KMS-11 (cell line): ENCODE data around the gene ZBTB45.

Experiments used
- H2AFZ ChIP-seq: fragments of 200-600 bp; sonication (generic); 2 replicates; pipeline ENCODE4 v1.6.1; 2016; ENCODE audit warnings: antibody characterized with exemption, mixed run types, low read depth
- H3K27ac ChIP-seq: fragments of 200-600 bp; sonication (generic); 2 replicates; pipeline ENCODE4 v1.6.1; 2016; ENCODE audit warnings: mild to moderate bottlenecking, mixed run types
- H3K27me3 ChIP-seq: fragments of 200-600 bp; sonication (generic); 2 replicates; pipeline ENCODE4 v1.6.1; 2017; ENCODE audit warnings: mild to moderate bottlenecking, low read depth, mixed run types, moderate library complexity; ENCODE audit not compliant: insufficient read depth
- H3K36me3 ChIP-seq: fragments of 200-600 bp; sonication (generic); 2 replicates; pipeline ENCODE4 v1.6.1; 2017; ENCODE audit warnings: mild to moderate bottlenecking, mixed run types; ENCODE audit not compliant: insufficient read depth
- H3K4me1 ChIP-seq: fragments of 200-600 bp; sonication (generic); 2 replicates; pipeline ENCODE4 v1.6.1; 2016; ENCODE audit warnings: mild to moderate bottlenecking, low read depth, mixed run types; ENCODE audit not compliant: poor library complexity, severe bottlenecking
- H3K4me2 ChIP-seq: fragments of 200-600 bp; sonication (generic); 2 replicates; pipeline ENCODE4 v1.7.0; 2016; ENCODE audit warnings: mild to moderate bottlenecking, mixed run types
- H3K4me3 ChIP-seq: fragments of 200-600 bp; sonication (generic); IDR thresholded peaks from 2 replicates; pipeline ENCODE4 v1.6.1; 2017; ENCODE audit warnings: low read depth, low read length, mixed read lengths; ENCODE audit not compliant: insufficient read depth
- H3K79me2 ChIP-seq: fragments of 200-600 bp; sonication (generic); 2 replicates; pipeline ENCODE4 v1.6.1; 2016; ENCODE audit warnings: low read depth, mixed run types; ENCODE audit not compliant: insufficient read depth
- H3K9ac ChIP-seq: fragments of 200-600 bp; sonication (generic); 2 replicates; pipeline ENCODE4 v1.6.1; 2016; ENCODE audit warnings: mild to moderate bottlenecking, mixed run types
- H4K20me1 ChIP-seq: fragments of 200-600 bp; sonication (generic); 2 replicates; pipeline ENCODE4 v1.6.1; 2016; ENCODE audit warnings: mild to moderate bottlenecking, mixed run types; ENCODE audit not compliant: insufficient read depth
- TF ChIP-seq, protein P1 (sequence below): fragments of 200-600 bp; sonication (generic); conservative IDR thresholded peaks from 2 replicates; pipeline ENCODE4 v1.6.1; 2017; ENCODE audit warnings: low read depth, mild to moderate bottlenecking, antibody characterized with exemption, low read length, moderate library complexity, mixed read lengths

ZBTB45 gene

DNA sequence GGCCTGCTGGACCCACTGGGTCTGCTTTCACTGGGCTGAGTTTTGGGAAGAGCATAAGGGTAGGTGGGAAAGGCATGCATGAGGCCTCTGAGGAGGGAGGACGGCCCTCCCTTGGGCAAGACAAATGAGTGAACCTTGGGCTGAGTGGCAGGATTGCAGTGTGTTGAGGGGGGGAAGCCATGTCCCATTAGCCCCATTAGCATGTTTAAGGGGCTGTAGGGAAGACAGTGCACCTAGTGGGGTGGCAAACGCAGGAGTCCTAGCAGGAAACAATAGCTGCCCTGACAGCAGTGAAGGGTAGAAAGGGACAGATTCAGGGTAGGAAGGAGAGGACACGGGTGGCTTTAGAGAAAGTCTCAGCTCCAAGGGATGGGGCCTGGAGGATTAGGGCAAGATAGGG is 3.1 kb upstream of the ZBTB45 start:
- Histone ChIP-seq H2AFZ (no peak overlapping the region), H3K79me2 (peaks cover 9% of the 10 kb centered on the region; the same call in 1 of the 2 replicates), H3K36me3 (no peaks in the 10 kb centered on the region), H4K20me1 (no peaks in the 10 kb centered on the region), H3K27ac (no peak overlapping the region), H3K27me3 (no peaks in the 10 kb centered on the region), H3K4me2 (no peak overlapping the region), H3K4me1 (peaks cover 10% of the 10 kb centered on the region), H3K9ac (no peak overlapping the region), H3K4me3 (no peak overlapping the region)
- TF ChIP-seq, protein P1, sequence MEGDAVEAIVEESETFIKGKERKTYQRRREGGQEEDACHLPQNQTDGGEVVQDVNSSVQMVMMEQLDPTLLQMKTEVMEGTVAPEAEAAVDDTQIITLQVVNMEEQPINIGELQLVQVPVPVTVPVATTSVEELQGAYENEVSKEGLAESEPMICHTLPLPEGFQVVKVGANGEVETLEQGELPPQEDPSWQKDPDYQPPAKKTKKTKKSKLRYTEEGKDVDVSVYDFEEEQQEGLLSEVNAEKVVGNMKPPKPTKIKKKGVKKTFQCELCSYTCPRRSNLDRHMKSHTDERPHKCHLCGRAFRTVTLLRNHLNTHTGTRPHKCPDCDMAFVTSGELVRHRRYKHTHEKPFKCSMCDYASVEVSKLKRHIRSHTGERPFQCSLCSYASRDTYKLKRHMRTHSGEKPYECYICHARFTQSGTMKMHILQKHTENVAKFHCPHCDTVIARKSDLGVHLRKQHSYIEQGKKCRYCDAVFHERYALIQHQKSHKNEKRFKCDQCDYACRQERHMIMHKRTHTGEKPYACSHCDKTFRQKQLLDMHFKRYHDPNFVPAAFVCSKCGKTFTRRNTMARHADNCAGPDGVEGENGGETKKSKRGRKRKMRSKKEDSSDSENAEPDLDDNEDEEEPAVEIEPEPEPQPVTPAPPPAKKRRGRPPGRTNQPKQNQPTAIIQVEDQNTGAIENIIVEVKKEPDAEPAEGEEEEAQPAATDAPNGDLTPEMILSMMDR = no peak

DNA sequence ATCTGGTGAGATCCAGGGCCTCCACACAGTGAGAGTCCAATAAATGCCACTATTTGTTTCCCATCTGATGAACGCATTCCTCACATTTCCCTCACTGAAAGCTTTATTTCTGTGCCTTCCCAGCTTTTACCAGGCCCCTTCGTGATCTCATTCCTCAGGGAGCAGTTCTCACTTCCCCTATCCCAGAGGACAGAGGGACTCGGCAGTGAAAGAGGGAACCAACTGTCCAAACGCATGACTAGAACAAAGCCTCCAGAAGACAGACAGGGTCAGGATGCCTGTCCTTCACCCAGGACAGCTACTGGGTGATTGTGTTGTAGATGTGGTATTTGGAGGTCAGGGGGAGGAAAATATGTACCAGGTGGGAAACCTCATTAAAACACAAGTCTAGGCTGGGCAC is 2.0 kb upstream of the ZBTB45 start:
- Histone ChIP-seq H3K4me3 (no peak overlapping the region), H3K36me3 (no peaks in the 10 kb centered on the region), H4K20me1 (no peaks in the 10 kb centered on the region), H3K79me2 (peaks cover 14% of the 10 kb centered on the region; the same call in 1 of the 2 replicates), H3K4me2 (no peak overlapping the region), H3K27ac (no peak overlapping the region), H3K4me1 (peaks cover 10% of the 10 kb centered on the region), H2AFZ (no peak overlapping the region), H3K9ac (no peak overlapping the region), H3K27me3 (no peaks in the 10 kb centered on the region)
- TF ChIP-seq, protein P1 = no peak

DNA sequence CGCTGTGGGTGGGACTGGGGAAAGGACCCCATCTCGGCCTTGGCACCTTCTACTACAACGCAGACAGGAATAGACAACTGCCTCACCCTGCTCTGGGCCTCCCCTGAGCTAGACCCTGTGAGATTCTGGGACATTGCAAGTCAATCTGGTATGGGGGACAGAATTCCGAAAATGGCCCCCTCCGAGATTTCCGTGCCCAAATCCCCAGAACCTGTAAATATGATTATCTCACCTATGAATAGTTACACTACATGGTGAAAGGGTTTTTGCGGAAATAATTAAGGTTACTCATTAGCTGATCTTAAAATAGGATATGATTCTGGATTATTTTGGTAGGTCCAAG is 618 bp upstream of the ZBTB45 start:
- Histone ChIP-seq H3K4me2 (peak overlapping the region; percentile 62), H3K27me3 (no peaks in the 10 kb centered on the region), H3K79me2 (peaks cover 16% of the 10 kb centered on the region; the same call in 1 of the 2 replicates), H3K4me1 (peaks cover 17% of the 10 kb centered on the region), H3K27ac (peak overlapping the region; percentile 83), H4K20me1 (no peaks in the 10 kb centered on the region), H3K9ac (peak overlapping the region; percentile 90; the same call in 1 of the 2 replicates), H3K36me3 (no peaks in the 10 kb centered on the region), H3K4me3 (no peak overlapping the region), H2AFZ (peak overlapping the region; percentile 49)
- TF ChIP-seq, protein P1 = no peak

DNA sequence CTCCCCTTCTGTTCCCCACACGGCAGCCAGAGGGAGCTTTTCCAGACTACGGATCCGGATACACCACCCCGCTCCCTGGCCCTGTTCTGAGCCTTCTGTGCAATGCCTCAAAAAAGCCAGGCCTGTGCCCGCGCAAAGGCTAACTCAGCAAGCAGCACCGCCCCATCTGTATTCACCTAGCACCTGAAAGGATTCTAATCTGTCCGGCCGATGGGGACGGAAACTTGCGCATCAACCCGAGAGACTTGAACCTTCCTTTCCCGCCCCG is 589 bp downstream of the ZBTB45 start:
- H4K20me1 ChIP-seq = no peaks in the 10 kb centered on the region
- peak overlapping the region; percentile 51 for H3K4me2 ChIP-seq
- H3K36me3 ChIP-seq = no peaks in the 10 kb centered on the region
- H3K9ac ChIP-seq = peak overlapping the region; percentile 90
- H3K4me1 ChIP-seq = peaks cover 23% of the 10 kb centered on the region
- TF ChIP-seq, protein P1 = no peak
- H3K27ac ChIP-seq = peak overlapping the region; percentile 83
- peaks cover 25% of the 10 kb centered on the region for H3K79me2 ChIP-seq
- H3K27me3 ChIP-seq = no peaks in the 10 kb centered on the region
- peak overlapping the region; percentile 82 for H2AFZ ChIP-seq
- H3K4me3 ChIP-seq = no peak overlapping the region
